Smooth muscle cell (in vitro differentiated cells): ENCODE measurements around the gene NLGN1. TPM values are rescaled to one million over a fixed set of nuclear protein-coding genes. Genes with fewer than 3 reads are reported as not detected.

Experiments used
- DNase-seq: peaks from one replicate; lab custom pipeline; 2025; ENCODE audit not compliant: unreplicated experiment; lab: John Stamatoyannopoulos, UW
- H2AFZ ChIP-seq: fragments of 200-600 bp; sonication (generic); 2 replicates; pipeline ENCODE4 v1.6.0; 2016; ENCODE audit warnings: antibody characterized with exemption, low read depth, mild to moderate bottlenecking
- H3F3A ChIP-seq: fragments of 200-600 bp; sonication (generic); 2 replicates; pipeline ENCODE4 v1.6.0; 2017; ENCODE audit warnings: antibody characterized with exemption, low read depth
- H3K27ac ChIP-seq: fragments of 200-600 bp; sonication (generic); 2 replicates; pipeline ENCODE4 v1.5.1; 2016; ENCODE audit warnings: low read depth, mild to moderate bottlenecking
- H3K27me3 ChIP-seq: fragments of 200-600 bp; sonication (generic); 2 replicates; pipeline ENCODE4 v1.6.1; 2016; ENCODE audit warnings: low read depth, mild to moderate bottlenecking
- H3K36me3 ChIP-seq: fragments of 200-600 bp; sonication (generic); 2 replicates; pipeline ENCODE4 v1.5.1; 2016; ENCODE audit warnings: low read depth
- H3K4me1 ChIP-seq: fragments of 200-600 bp; sonication (generic); 2 replicates; pipeline ENCODE4 v1.5.1; 2016; ENCODE audit warnings: low read depth
- H3K4me2 ChIP-seq: fragments of 200-600 bp; sonication (generic); 2 replicates; pipeline ENCODE4 v1.6.0; 2016; ENCODE audit warnings: mild to moderate bottlenecking
- H3K4me3 ChIP-seq: fragments of 200-600 bp; sonication (generic); 2 replicates; pipeline ENCODE4 v1.5.1; 2016; ENCODE audit warnings: mild to moderate bottlenecking
- H3K79me2 ChIP-seq: fragments of 200-600 bp; sonication (generic); 2 replicates; pipeline ENCODE4 v1.6.0; 2016; ENCODE audit warnings: low read depth, mild to moderate bottlenecking
- H3K9ac ChIP-seq: fragments of 200-600 bp; sonication (generic); 2 replicates; pipeline ENCODE4 v1.6.0; 2016; ENCODE audit warnings: low read depth
- H3K9me3 ChIP-seq: fragments of 200-600 bp; sonication (generic); replicated peaks from 2 replicates; pipeline ENCODE4 v1.5.1; 2016; ENCODE audit warnings: low read depth
- H4K20me1 ChIP-seq: fragments of 200-600 bp; sonication (generic); 2 replicates; pipeline ENCODE4 v1.6.0; 2016; ENCODE audit warnings: low read depth
- CTCF ChIP-seq: fragments of 200-600 bp; sonication (generic); IDR thresholded peaks from 2 replicates; pipeline ENCODE4 v1.5.1; 2017; ENCODE audit warnings: borderline replicate concordance, mild to moderate bottlenecking, antibody characterized with exemption; ENCODE audit not compliant: insufficient read depth, poor library complexity, severe bottlenecking
- WGBS: methylation state at CpG from one replicate; pipeline ENCODE4 v1.1.7; 2016; ENCODE audit warnings: low lambda C conversion rate; 5-methylcytosine and 5-hydroxymethylcytosine counted together
- polyA plus RNA-seq: library from polyadenylated mRNA; unstranded; fragments of >200 nt; fragmentation: Nextera tagmentation; extraction: Ambion mirVana; gene quantifications from 2 replicates; pipeline ENCODE4 v1.2.1, GENCODE V29; 2016
- total RNA-seq: library from RNA; depleted of rRNA; stranded (reverse); fragments of >200 nt; gene quantifications from 2 replicates; pipeline ENCODE4 v1.2.3, GENCODE V29; 2014

NLGN1 gene
- total and polyA plus RNA-seq, 2 experiments from 2014 or later: 0.04 TPM; not detected in 1

GRCh38 chr3:173599673-173600072 is 202.1 kb downstream of the NLGN1 start:
- H3K4me2 ChIP-seq: no peak overlapping the region
- no peaks in the 10 kb centered on the region for H3K27me3 ChIP-seq
- H3K4me3 ChIP-seq: no peak overlapping the region

GRCh38 chr3:173614522-173614921 is 217.0 kb downstream of the NLGN1 start:
- Histone ChIP-seq H3K4me1 (no peaks in the 10 kb centered on the region), H3F3A (no peaks in the 10 kb centered on the region), H3K79me2 (no peaks in the 10 kb centered on the region), H3K4me3 (no peak overlapping the region), H3K9ac (no peak overlapping the region), H4K20me1 (no peaks in the 10 kb centered on the region), H3K9me3 (no peaks in the 10 kb centered on the region), H3K4me2 (no peak overlapping the region), H3K27me3 (no peaks in the 10 kb centered on the region), H2AFZ (no peak overlapping the region), H3K27ac (no peak overlapping the region), H3K36me3 (no peaks in the 10 kb centered on the region)
- no peak for TF ChIP-seq CTCF
- no peak for DNase-seq

More at GRCh38 chr3:173599673-173600072, 202.1 kb downstream of the NLGN1 start:
- Histone ChIP-seq H3F3A (no peaks in the 10 kb centered on the region), H3K9ac (no peak overlapping the region), H3K79me2 (no peaks in the 10 kb centered on the region), H4K20me1 (no peaks in the 10 kb centered on the region), H3K9me3 (no peaks in the 10 kb centered on the region), H2AFZ (no peak overlapping the region), H3K4me1 (peaks cover 7% of the 10 kb centered on the region), H3K27ac (no peak overlapping the region), H3K36me3 (no peaks in the 10 kb centered on the region)
- TF ChIP-seq CTCF: no peak
- no peak for DNase-seq
- WGBS: 50% methylated on average over 2 of the region's 2 CpGs

- Histone ChIP-seq H3K27ac (no peak overlapping the region), H3K9me3 (no peaks in the 10 kb centered on the region), H3K4me2 (no peak overlapping the region), H3K9ac (no peak overlapping the region), H3F3A (no peaks in the 10 kb centered on the region), H3K27me3 (no peaks in the 10 kb centered on the region), H2AFZ (no peak overlapping the region), H3K79me2 (no peaks in the 10 kb centered on the region), H3K4me3 (no peak overlapping the region), H4K20me1 (no peaks in the 10 kb centered on the region), H3K36me3 (no peaks in the 10 kb centered on the region), H3K4me1 (no peaks in the 10 kb centered on the region)
- no peak for DNase-seq
- TF ChIP-seq CTCF: no peak
These were observed 218.1 kb downstream of the NLGN1 start for GRCh38 chr3:173615661-173616060.

GRCh38 chr3:173617490-173617889 is 219.9 kb downstream of the NLGN1 start:
- H3K79me2 ChIP-seq: no peaks in the 10 kb centered on the region
- no peaks in the 10 kb centered on the region for H4K20me1 ChIP-seq
- H3K27ac ChIP-seq: no peak overlapping the region
- H3K9me3 ChIP-seq: no peaks in the 10 kb centered on the region
- no peaks in the 10 kb centered on the region for H3K27me3 ChIP-seq
- no peak overlapping the region for H2AFZ ChIP-seq
- no peak overlapping the region for H3K4me3 ChIP-seq
- TF ChIP-seq CTCF: no peak
- WGBS: 90% methylated on average over 5 of the region's 5 CpGs
- H3K4me2 ChIP-seq: no peak overlapping the region
- DNase-seq: no peak
- no peaks in the 10 kb centered on the region for H3F3A ChIP-seq
- no peaks in the 10 kb centered on the region for H3K4me1 ChIP-seq
- no peaks in the 10 kb centered on the region for H3K36me3 ChIP-seq
- no peak overlapping the region for H3K9ac ChIP-seq
